Colon (tissue), 2 donors: ENCODE data around the gene OR56A1.
"Not testable (repeated sequence)": the region's sequence is repeated elsewhere in the genome, so short reads cannot be mapped to it uniquely, and the experiment has no call there.

Experiments used
- FAIRE-seq: peaks from 2 replicates; lab custom pipeline; 2012; peaks lifted over from hg19 to GRCh38; lab: Jason Lieb, UNC
- donor health status: control.
- donor health status: control.

The OR56A1 gene, protein sequence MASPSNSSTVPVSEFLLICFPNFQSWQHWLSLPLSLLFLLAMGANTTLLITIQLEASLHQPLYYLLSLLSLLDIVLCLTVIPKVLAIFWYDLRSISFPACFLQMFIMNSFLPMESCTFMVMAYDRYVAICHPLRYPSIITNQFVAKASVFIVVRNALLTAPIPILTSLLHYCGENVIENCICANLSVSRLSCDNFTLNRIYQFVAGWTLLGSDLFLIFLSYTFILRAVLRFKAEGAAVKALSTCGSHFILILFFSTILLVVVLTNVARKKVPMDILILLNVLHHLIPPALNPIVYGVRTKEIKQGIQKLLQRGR

DNA sequence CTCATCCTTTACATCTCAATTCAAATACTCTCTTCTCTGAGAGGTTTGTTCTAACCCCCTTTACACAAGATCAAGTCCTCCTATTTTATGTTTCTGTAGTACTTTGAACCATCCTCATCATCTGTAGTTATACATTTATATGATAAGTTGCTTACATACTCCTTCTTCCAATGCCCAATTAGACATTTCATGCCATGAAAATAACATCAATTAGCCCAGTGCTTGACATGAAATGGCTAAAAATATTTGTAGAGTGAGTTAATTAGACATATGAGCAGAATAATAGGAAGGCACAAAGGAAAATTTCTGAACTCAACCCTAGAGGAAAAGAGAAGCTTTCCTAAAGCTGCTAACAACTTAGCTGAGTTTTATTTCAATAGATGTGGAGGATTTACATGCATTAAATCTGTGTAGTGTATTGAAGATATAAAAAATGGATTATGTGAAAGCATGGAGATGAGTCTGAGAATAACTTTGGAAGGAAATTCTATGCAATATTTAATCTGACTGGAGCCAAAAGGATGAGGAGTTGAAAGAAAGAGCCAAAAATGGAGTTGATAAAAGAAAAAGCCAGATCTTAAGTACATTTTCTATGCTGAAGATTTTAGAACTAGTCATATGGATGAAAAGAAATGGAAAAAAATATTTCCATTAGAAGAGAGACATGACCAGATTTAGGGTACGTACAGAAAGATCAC, at the start of gene OR56A1:
OR56A1 (minus strand) TSS at position 51 of the 698 bp plus-strand sequence. CDS start 3,066 bp downstream, outside the sequence.
- no peak for FAIRE-seq

DNA sequence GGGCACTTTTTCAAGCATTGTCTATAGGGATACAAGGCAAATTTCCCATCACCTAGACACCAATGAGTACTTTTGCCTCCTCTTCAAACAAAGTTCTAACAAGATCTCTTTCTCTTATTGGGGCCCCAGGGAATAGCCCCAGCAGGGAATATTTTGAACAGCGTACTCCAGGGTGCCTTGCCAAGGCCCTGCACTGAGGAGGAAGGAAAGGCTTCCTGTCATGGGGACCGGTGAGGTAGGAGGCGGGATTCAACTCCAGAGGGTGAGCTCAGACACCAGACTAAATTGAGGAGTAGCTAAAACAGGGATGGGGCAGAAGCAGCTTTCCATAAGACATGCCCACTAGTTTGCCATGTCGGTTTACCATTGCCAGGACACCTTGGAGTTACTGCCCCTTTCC, 48.9 kb upstream of the OR56A1 start:
- FAIRE-seq, result no peak

DNA sequence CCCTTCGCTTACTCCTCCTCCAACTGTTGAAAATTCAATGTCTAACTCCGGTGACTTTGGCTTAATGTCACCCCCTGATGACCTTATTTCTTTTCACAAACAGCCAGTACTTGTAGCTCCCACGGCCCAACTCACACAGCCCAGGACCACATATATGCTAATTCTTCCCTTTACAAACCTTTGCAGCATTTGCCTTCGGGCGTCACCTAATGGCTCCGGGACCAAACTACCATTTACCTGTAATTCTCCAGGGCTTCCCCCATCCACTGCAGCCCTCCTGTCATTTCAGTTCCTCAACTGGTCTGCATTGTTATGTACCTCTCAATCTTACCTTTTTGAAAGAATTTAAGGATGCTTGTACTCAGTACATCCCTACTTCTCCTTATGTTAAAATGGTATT, 47.2 kb upstream of the OR56A1 start:
- FAIRE-seq, result no peak

DNA sequence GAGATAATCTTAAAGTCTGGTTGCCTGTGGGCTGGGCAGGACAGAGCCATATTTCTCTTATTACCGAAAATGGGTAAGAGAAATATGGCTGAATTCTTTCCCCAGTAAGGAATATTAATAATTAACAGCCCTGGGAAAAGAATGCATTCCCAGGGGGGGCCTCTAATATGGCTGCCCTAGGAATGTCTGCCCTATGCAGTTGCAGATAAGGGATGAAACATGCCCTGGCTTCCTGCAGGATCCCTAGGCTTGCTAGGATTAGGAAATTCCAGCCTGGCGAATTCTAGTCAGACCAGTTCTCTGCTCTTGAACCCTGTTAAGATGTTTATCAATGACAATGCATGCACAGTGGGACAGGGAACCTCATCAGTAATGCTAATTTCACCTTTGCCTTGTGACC, 45.9 kb upstream of the OR56A1 start:
- FAIRE-seq, result not testable (repeated sequence)

DNA sequence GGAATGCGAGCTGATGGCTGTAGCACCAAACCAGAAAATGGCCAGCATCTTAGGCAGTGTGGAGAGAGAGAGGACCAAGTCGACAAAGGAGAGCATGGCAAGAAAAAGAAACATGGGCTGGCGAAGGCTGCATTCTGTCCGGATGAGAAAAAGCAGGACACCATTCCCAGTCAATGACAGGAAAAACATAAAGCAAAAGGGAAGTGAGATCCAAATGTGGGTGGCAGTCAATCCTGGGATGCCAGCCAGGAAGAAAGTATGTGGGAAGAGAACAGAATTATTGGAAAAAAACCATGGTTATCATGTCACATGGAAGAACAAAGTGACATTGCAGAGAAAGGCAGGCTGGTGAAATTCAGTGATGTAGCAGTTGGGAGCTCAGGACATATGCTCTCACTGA, 36.9 kb upstream of the OR56A1 start:
- FAIRE-seq, result no peak

DNA sequence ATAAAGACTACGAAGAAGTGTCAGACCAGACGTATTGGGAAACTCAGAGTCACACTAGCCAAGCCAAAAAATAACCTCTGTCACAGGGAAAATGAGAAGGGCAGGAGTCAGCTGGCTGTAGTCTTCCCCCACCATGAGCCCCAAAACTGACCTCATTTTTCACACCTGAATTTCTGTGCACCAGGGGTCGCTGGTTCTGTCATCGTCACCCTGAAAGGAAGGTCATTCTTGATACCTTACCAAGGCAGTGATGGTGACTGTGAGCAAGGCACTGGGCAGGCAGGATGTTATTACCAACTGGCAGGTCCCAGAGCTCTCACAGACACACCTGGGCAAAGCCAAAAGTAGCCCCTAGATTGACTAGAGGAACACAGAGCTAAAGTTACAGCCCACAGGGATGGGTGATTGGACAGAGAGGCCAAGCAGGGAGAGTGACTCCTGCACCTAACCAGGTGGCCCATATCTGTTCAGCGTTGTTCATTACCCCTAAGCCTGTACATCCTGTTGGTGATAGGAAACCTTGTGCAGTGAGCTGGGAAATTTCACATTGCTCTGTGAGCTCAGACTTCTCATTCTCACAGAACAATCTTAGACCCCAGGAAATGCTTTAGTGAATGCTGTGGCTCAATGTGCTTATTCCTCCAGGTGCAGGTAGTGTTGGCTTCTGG, 32.3 kb upstream of the OR56A1 start:
- no peak for FAIRE-seq

DNA sequence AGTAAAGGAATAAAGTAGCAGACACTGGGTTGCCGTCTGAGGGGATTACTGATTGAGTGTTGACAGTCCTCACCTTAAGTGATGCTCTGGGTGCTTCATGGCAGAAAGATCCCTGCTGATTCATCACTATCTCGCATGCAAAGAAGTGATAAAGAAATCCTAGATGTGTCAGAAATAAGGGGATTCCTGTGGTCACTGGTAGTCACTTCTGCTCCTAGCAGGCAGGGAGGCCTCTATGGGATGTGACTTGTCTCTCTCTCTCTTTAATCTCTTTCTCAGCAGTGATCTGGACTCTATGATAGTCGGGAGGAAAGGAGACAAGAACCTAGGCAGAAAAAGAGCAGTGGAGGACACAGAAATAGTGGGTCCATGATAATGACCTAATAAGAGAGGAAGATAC, 30.9 kb upstream of the OR56A1 start:
- no peak for FAIRE-seq

DNA sequence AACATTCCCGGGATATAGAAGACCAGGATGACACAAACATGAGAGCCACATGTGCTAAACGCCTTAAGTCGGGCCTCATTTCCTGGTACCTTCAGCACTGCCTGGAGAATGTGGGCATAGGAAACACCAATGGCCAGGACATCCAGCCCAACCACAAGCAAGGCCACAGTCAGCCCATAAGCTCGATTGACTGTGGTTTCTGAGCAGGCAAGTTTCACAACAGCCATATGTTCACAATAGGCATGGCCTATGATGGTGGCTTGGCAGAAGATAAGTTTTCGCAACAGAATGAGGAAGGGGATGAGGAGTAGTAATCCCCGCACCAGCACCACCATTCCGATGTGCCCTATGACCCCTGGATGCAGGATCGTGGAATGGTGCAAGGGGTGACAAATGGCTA, 26.9 kb upstream of the OR56A1 start:
- FAIRE-seq, result no peak

DNA sequence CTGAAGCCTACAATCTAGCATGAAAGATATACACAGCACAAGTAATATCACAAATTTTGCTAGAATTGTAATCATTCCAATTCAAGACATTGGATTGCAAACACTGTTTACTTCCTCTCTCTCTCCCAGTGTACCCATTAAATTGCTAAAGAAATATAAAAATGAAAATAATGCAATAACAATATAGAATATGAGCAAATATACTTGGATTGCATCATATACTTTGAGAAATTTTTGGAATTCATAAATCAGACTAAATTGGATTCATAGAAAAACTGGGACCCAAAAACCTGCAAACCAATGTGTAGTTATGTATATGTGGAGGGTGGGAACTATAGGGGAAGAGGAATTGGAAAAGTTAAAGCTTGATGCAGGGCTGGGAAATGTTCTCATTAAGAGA, 25.0 kb upstream of the OR56A1 start:
- FAIRE-seq, result no peak

DNA sequence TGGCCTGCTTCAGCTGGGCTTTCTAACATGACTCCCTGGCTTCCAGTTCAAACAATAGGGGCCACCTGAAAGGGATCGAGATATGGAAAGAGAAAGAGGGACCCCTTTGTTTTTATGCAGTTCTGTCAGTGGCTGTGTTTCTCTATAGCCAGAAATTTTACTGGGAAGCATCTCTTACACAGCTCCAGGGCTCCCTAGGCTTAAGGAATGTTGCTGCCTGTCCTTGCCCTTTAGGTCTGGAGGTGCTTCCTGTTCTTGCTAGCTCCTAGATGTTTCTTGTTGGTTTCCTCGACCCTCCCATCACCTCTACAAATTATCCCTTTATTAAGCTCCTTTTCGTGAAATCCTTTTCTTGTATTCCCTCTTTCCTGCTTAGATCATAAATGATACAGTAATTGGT, 21.8 kb upstream of the OR56A1 start:
- FAIRE-seq, result no peak

DNA sequence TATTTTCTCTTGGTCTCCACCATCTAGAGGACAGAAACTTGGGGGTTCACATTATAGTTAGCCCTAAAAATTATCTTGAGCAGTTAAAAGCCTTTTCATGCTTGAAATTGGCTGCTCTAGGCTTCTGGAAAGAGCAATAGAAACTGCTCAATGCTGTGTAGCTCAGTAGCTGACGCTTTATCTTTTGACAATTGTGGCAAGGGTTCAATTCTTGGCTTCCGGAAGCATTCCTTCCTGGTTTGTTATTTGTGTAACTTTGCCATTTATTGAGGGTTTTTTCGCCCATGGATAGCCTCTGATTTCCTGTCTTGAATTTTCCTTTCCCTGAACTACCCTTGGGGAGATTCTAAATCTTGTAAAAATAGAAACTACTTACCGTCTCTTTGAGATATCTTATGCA, 10.3 kb upstream of the OR56A1 start:
- no peak for FAIRE-seq

DNA sequence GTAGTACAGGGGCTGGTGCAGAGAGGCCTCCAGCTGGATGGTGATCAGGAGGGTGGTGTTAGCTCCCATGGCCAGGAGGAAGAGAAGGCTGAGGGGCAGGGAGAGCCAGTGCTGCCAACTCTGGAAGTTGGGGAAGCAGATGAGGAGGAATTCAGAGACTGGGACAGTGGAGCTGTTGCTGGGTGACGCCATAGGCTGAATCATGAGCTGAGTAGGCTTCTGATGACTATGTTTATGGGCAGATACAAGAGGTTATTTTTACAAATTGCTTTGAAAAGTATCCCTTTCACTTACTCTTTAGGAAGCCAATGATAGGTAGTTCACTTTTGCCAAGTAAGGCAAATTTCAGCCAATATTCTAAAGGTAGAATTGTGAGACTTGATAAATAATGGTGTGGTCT, 3.1 kb downstream of the OR56A1 start:
- FAIRE-seq, result no peak

DNA sequence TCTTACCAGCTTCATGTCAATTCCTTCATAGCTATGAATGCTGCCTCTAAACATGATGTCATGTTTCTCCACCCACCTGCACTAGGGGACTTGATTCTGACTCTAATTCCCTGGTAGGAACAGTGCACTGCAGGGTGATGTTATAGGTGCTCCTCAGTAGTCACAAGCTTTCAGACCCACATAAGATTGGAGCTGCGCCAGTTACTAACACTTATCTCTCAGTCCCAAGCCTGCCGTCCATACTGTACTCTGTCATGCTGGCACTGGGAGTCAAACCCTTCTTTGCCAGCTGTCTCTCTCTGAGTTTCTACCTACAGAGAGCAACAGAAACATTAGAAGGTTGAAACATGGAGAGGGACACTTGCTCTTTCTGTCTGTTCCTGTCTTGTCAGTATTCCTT, 5.5 kb downstream of the OR56A1 start:
- no peak for FAIRE-seq

DNA sequence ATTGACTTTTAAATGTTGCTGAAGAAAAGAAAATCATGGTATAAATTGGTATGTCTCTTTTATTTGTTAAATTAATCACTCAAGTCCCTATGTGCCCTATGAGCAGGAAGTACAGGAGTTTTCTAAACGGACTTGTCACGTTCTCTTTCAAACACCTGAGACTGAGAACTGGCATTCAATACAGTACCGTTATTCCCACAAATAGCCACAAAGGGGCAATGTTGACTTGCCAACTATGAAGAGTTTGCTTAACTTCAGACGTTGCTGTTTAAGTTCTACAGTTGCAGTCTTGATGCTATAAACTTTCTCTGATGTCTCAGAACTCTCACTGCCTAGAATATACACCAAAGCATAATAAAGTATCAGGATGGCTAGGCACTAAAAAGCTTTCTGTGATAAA, 7.6 kb downstream of the OR56A1 start:
- no peak for FAIRE-seq

DNA sequence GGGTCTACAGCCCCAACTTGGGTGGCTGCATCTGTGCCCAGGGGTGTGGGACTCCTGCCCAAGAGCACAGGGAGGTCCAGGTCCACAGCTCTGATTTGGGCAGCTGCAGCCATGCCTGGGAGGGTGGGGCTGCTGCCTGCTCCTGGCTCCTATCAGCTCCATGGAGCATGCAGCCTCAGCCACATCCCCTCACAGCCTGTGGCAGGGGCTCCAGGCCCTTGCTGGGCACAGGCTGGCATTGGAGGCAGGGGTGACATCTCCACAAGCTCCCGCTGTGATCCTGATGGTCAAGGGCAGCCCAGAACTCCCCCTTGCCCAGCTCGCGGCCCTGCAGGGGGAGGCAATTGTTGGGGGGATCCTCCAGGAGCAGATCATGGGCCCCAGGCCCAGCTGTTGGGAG, 17.5 kb downstream of the OR56A1 start:
- FAIRE-seq, result no peak

DNA sequence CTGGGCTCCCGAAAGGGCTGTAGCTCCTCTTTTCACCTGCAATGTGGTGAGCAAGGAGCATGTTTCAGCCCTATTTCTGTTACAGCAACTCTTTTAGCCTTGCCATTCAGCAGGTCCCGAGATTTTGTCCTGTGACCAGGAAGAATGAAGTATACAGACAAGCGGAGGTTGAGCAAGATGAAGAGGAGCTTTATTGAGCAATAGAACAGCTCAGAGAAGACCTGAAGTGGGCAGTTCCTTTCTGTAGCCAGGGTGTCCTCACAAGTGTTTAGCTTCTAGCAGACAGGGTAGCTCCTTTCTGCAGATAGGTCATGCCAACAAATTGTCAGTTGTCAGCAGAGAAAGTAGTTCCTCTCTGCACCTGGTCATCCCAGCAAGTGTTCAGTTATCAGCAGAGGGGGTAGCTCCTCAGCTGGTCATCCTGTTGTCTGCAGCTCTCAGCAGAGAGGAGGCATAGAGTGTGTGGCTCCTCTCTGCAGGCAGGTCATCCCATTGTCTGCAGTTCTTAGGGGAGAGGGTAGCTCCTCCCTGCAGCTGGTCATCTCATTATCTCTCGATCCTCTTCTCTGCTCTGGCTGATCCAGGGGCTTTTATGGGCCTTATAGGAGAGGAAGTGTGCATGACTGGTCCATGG, 18.4 kb downstream of the OR56A1 start:
- FAIRE-seq, result no peak

DNA sequence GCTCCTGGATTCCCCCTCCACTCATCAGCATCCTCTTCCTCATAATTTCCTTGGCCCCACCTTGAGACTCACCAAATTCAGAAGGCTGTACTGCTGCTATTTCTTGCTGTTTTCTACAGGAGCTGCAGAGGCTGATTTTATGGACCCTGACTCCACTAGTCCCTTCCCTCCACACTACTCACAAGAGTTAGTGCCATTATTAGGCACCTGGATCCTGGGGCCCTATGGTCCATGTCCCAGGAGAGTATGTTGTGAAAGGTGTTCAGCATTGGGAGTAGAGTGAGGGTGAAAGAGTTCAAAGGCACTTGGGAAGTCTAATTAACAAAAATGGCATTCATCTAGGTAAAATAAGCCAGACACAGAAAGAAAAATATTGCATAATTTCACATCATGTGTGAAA, 23.7 kb downstream of the OR56A1 start, which contains the start of gene OR56A4:
OR56A4 (minus strand) TSS at position 101 of the 400 bp plus-strand sequence. CDS start 3,954 bp downstream, outside the sequence.
- FAIRE-seq, result no peak

DNA sequence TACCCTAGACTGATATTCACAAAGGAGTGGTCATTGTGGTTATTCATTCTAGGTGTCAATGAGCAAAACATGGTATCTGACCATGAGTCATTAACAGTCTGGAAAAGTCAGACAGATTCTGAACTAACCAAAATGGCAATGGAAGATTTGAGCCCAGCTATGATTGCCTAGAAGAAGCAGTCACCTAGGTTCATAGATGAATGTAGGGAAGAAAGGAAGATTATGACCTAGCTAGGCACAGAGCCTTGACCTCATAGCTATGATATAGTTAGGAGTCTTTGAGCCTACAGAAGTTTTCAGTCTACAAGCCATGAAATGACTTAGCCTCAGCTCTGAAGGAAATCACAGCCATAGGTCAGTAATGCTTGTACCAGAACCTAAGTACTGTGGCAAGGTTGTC, 24.2 kb downstream of the OR56A1 start:
- FAIRE-seq, result no peak

DNA sequence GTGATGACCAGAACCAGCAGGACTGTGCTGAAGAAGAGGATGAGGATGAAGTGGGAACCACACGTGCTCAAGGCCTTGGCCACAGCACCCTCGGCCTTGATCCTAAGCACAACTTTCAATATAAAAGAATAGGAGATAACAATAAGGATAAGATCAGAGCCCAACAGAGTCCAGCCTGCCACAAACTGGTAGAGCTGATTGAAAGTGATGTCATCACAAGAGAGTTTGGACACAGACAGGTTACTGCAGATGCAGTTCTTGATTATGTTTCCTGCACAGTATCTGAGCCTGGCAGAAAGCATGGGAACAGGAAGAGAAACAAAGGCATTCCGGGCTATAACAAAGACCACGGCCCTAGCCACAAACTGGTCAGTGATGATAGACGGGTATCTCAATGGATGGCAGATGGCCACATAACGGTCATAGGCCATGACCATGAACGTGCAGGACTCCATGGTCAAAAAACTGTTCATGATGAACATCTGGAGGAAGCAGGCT, 28.3 kb downstream of the OR56A1 start:
- no peak for FAIRE-seq

DNA sequence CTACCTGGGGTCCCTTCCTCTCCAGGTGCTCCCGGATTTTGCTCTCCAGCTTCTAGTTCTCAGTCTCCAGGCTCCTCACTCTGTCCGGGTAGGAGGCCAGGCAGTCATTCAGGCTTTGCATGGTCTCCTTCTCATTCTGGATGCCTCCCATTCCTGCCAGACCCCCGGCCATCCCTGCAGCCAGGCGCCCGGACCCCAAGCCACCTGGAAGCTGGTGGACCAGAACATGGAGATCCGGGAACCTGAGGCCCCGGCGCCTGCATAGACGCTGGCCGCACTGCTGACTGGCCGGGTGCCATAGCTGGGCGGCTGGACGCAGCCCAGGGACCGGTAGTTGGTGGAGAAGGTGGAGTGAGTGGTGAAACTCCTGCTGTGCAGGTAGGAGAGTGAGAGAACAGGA, 35.8 kb downstream of the OR56A1 start:
- FAIRE-seq, result no peak

DNA sequence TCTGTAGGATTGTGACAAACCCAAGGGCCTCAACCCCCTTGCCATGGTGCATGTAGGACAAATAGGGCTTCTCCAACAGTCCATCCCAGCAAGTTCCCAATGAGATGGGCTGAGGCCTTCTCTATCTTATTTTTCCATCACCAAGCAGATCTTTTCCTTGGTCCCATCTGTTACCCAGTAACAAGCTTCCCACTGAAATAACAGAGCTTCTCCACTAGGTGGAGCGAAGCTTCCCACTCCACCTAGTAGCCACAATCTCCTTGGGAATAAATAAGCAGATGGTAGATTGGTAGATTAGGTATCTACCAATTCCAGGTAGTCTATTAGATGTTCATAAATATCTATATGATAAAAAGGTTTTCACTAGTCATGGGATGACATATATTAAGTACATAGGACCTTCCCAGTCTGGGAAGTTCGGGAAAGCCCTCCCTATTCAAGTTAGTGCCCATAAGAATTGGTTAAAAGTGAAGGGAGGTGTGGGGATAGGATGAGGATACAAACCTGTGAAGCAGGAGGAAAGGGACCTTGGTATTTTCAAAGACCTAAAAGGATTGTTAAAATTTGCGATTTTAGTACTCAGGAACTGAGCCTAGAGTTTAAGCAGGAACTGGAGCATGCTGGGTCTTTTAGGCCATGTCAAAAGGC, 37.8 kb downstream of the OR56A1 start:
- FAIRE-seq, result no peak

DNA sequence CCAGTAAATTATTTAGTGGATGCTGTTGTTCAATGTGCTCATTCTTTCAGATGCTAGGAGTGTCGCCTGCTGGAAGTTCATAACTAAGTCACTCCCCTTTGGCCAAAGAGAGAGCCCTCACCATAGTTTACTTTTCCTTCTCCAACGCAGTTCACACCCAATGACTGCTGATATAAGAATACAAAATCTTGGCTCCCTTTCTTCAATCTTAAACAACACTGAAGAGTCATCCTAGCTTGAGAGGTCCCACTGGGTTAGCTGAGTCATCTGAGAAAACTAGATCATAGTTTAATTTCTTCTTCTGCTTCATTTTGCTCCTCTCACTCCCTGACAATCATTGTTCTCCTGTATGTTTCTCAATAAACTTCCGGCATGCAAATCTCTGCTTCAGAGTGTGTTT, 38.4 kb downstream of the OR56A1 start:
- FAIRE-seq, result no peak
